ENCODE results near the gene PDLIM3.

Gene PDLIM3

DNA sequence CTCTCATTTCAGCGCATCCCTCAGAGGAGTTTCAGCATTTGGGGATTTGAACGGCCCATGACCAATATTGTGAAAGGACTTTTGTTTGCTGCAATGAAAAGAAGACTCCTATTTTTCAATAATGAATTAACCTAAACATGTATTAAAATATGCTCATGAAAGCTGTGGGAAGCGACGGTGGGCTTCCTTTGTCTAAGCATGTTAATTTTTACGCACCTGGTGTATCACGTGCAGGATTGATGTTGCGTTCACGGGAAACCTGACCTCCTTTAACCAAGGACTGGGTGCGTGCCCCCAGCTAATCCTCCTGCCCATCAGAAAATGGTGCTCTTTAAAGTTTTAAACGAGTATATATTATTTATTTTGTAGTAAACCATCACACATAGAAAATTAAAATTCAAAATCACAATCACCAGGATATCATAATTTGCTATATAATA is 63.2 kb downstream of the PDLIM3 start:
- ATAC-seq (no peak), DNase-seq (ENCODE audit: low spot score in 2 of 2) (no peak)
- Mint-ChIP-seq H3K27ac (peak overlapping the region; percentile 64), H3K36me3 (no peaks in the 10 kb centered on the region), H3K4me3 (peak overlapping the region; percentile 82), H3K9me3 (no peaks in the 10 kb centered on the region), H3K4me1 (peaks cover 12% of the 10 kb centered on the region)

DNA sequence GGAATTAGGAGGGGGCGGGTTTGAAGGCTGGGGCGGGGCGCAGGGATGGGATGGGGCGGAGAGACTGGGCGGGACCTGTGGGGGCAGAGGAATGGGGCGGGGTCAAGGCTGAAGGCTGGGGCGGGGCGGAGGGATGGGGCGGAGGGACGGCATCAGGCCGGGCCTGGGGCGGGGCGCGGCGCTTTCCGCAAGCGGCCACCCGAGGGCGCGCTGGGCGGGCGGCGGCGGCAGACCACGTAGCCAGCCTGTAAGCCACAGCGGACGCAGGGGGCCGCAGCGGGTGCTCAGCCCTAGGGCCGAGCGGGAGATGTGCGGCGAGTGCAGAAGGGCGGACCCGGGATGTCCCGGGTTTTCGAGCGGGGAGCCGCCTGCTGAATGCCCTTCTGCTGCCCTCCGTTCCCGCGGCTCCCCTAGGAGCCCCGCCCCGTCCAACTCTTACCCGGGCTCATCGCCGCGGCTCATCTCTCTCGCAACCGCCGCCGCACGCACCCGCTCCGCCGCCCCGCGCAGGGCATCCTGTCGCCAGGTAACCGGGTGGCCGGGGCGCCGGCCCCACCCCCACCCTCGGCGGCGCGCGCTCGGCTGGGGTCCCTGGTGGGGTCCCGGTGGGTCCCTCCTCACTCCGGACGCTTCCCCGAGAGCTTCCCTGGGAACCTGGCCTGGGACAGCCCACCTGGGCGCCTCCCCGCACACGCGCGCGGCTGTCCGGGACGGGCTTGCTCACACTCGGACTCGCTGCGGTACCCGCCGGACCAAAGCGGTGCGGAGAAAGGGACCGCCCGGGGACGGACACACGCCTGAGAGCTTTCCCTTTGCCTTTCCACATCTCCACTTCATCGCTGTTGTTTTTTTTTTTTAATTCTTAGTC is 63.8 kb downstream of the PDLIM3 start, which contains the start of gene CCDC110:
CCDC110 (minus strand) TSS at position 499 of the 868 bp plus-strand sequence; CDS start at position 449, 50 bp downstream.
- ATAC-seq (peak; percentile 93), DNase-seq (ENCODE audit: low spot score in 2 of 2) (peak; percentile 89 to 90)
- Mint-ChIP-seq H3K9me3 (no peaks in the 10 kb centered on the region), H3K4me3 (peak within 1 kb of the TSS; percentile 82), H3K36me3 (no peaks in the 10 kb centered on the region), H3K4me1 (peaks cover 12% of the 10 kb centered on the region), H3K27ac (peak within 1 kb of the TSS; percentile 64)

DNA sequence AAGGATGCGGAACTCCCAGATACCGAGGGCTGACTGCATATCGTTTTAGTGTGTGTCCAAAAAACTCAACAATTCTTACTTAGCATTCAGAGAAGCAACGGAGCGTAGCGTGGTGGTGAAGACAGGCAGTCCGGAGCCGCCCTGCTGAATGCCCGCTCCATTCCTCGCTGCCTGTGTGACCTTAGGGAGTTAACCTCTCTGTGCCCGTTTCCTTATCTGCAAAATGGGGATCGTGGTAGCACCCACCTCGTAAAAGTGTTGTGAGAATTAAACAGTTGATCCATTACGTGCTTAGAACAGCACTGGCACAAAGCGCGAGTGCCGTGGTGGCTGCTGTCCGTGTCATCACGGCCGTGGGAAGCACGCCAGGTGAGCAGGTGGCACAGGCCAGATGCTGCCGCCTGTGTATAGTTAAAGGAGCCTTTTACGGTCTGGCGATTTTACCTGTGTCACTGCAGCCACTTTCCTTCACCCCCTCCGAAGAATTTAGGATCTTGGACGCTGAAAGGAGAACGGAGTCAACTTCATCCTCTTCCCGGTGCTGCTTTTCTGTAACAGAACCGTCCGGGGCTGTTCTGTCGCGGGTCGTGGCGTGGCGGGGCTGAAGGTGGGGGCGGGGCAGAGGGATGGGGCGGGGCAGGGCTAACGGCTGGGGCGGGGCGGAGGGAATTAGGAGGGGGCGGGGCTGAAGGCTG is 64.7 kb downstream of the PDLIM3 start:
- DNase-seq (ENCODE audit: low spot score in 2 of 2) (peak; percentile 30 to 72), ATAC-seq (peak; percentile 42)
- Mint-ChIP-seq H3K4me3 (peak overlapping the region; percentile 82), H3K27ac (no peak overlapping the region), H3K36me3 (no peaks in the 10 kb centered on the region), H3K9me3 (no peaks in the 10 kb centered on the region), H3K4me1 (peaks cover 12% of the 10 kb centered on the region)

DNA sequence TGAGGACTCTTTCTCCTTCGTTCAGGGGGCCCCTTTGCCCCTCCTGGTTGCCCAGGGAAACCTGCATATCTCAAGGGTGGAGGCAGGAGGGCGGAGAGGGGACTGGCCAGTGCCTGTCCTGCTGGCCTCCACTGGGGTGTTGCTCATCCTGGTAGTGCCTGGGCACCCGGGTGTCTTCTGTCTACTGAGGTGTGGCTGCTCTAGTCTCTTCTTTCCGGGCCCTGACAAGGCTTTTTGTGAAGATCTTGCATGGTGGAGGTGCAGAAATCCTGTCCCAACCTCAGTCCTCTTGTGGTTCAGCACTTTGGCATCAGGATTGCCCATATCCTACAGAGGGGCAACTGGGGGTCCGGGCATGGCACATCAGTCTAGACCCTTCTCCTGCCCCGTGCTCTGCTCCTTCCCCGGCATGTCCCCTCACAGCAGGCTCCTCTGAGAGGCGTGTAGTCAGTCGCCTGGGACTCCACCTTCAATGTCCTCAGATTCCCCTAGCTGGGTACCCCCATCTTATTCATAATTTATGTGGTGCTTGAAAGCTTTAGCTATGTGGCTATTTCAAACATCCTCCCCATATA is 65.6 kb downstream of the PDLIM3 start:
- peaks cover 12% of the 10 kb centered on the region for H3K4me1 Mint-ChIP-seq
- H3K9me3 Mint-ChIP-seq: no peaks in the 10 kb centered on the region
- no peak overlapping the region for H3K4me3 Mint-ChIP-seq
- no peaks in the 10 kb centered on the region for H3K36me3 Mint-ChIP-seq
- no peak for ATAC-seq
- no peak for DNase-seq (ENCODE audit: low spot score in 2 of 2)
- no peak overlapping the region for H3K27ac Mint-ChIP-seq

DNA sequence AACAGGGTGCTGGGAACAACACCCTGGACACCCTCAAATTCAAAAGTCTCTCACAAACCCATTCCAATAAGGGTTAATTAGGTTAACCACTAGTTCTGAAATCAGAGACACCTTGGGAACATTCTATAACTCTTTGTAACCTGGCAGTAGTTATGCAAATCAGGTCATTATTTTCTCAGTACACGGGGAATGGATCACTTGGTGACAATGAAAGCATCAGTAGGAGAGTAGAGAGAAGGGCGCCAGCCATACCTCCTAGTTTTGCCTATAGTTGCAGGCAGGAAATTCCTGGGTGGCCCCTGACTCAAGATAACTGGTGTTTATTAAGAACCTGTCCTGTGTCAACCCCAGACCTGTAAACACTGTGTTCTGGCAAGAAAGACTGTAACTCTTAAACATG is 66.3 kb downstream of the PDLIM3 start:
- no peak for DNase-seq (ENCODE audit: low spot score in 2 of 2)
- H3K4me1 Mint-ChIP-seq: peaks cover 12% of the 10 kb centered on the region
- H3K27ac Mint-ChIP-seq: no peak overlapping the region
- no peaks in the 10 kb centered on the region for H3K9me3 Mint-ChIP-seq
- no peaks in the 10 kb centered on the region for H3K36me3 Mint-ChIP-seq
- no peak overlapping the region for H3K4me3 Mint-ChIP-seq
- no peak for ATAC-seq

DNA sequence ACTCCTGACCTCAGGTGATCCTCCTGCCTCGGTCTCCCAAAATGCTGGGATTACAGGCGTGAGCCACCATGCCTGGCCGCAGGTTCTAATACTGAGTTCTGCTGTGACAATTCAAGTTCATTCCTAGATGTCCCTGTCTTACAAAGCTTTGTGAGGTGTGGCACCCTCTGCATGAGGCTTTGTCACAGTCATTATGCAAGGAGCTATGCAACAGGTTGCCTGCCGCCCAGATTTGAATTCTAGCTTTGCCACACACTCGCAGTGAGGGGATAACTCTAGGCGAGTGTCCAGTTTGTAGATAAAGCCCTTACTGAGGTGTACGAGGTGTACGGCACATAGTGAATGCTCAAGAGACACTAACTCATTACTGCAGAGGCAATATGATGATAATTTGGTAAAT is 67.3 kb downstream of the PDLIM3 start:
- ATAC-seq (no peak), DNase-seq (ENCODE audit: low spot score in 2 of 2) (no peak)
- Mint-ChIP-seq H3K4me1 (peaks cover 12% of the 10 kb centered on the region), H3K36me3 (no peaks in the 10 kb centered on the region), H3K4me3 (no peak overlapping the region), H3K9me3 (no peaks in the 10 kb centered on the region), H3K27ac (no peak overlapping the region)

DNA sequence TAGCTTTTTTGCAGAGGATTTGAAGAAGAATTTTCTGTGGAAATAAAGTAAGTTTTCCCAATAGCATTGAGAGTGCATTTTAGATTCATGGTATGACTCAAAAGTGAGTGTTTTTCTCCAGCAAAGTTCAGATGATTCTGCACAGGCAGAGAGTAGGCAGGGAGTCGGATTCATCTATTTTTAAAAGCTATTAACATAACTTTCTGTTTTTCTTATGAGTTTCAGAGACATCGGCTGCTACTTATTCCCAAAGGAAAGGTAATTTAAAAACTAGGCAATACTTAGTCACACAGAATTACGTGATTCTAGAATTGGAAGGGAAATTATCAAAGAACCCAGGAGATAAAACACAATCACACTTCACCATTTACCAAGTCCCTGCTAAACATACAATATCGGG is 68.2 kb downstream of the PDLIM3 start:
- DNase-seq (ENCODE audit: low spot score in 2 of 2) (no peak), ATAC-seq (no peak)
- no peak overlapping the region for H3K27ac Mint-ChIP-seq
- peaks cover 11% of the 10 kb centered on the region for H3K4me1 Mint-ChIP-seq
- no peaks in the 10 kb centered on the region for H3K9me3 Mint-ChIP-seq
- H3K4me3 Mint-ChIP-seq: no peak overlapping the region
- no peaks in the 10 kb centered on the region for H3K36me3 Mint-ChIP-seq

DNA sequence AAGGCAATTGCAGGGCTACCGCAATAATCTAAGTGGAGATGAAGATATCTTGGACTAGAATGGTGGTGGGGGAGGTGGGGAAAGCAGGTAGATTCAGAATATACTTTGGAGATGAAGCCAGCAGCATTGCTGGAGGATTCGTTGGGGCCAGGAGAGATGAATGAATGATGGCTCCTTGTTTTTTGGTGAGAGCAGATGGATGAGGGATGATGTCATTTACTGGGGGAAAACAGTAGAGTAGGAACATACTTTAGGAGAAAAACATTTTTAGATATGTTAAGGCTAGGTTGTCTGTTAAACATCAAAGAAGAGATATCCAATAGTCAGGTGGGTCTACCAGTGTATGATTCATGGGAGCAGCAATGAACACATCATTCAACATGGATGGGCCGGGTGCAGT is 69.6 kb downstream of the PDLIM3 start:
- Mint-ChIP-seq H3K9me3 (no peaks in the 10 kb centered on the region), H3K4me3 (no peak overlapping the region), H3K27ac (no peak overlapping the region), H3K36me3 (no peaks in the 10 kb centered on the region), H3K4me1 (peaks cover 7% of the 10 kb centered on the region)
- DNase-seq (ENCODE audit: low spot score in 2 of 2) (no peak), ATAC-seq (no peak)

DNA sequence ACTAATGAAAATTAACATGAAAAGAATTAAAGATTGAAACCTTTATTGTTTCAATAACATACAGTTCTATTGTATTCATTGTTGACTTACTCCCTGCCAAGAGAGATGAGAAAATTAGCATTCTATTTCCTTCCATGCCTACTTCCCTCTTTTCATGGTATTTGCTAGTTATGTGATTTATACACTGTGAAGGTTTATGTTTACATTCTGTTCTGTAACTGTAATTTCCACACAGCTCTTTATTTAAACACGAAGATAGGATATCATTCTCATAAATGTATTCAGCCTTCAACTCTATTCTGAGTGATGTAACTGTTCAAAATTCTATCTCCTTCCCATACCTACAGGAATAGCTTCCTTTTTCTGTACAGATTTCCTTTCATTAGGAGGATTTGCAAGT is 70.4 kb downstream of the PDLIM3 start:
- no peaks in the 10 kb centered on the region for H3K36me3 Mint-ChIP-seq
- DNase-seq (ENCODE audit: low spot score in 2 of 2) (no peak), ATAC-seq (no peak)
- H3K4me3 Mint-ChIP-seq: no peak overlapping the region
- H3K4me1 Mint-ChIP-seq: peaks cover 7% of the 10 kb centered on the region
- no peaks in the 10 kb centered on the region for H3K9me3 Mint-ChIP-seq
- H3K27ac Mint-ChIP-seq: no peak overlapping the region

DNA sequence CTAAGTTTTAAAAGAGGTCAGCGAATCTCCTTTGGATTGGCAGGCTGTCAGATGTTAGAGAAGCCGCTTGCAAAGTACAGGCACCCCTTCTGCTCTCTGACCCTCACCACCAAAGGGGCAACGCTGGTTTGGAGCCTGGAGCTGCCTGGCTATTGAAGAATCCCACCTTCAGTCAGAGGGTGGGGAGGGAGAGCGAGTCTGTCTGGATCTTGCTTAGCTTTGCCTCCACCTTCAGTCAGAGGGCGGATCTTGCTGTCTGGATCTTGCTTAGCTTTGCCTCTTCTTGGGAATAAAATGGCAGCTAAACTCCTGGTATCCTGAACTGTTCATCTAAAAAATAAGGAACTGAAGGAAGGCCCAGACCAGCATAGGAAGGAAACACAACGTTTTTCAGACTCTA is 71.1 kb downstream of the PDLIM3 start:
- H3K27ac Mint-ChIP-seq: no peak overlapping the region
- H3K36me3 Mint-ChIP-seq: no peaks in the 10 kb centered on the region
- ATAC-seq: no peak
- H3K9me3 Mint-ChIP-seq: no peaks in the 10 kb centered on the region
- DNase-seq (ENCODE audit: low spot score in 2 of 2): no peak
- no peaks in the 10 kb centered on the region for H3K4me1 Mint-ChIP-seq
- H3K4me3 Mint-ChIP-seq: no peak overlapping the region

DNA sequence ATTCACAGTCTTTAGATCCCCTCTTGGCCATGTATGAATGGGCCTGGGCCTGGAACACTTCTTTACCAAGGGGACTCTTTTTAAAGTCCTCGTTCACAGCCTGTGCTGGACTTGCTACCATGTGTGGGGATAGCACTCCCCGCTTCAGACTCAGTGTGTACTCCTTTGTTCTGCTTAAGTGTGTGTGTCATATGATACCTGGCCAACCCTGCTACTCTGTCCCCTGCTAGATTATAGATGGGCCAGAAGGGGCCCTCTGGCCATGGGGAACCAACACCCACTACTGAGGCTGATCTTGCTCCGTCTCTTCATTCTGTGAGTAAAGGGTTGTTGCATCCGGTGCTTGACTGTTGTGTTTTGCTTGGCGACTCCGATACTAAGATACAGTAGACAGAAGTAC is 71.8 kb downstream of the PDLIM3 start:
- H3K4me3 Mint-ChIP-seq: no peak overlapping the region
- H3K4me1 Mint-ChIP-seq: no peaks in the 10 kb centered on the region
- no peak overlapping the region for H3K27ac Mint-ChIP-seq
- DNase-seq (ENCODE audit: low spot score in 2 of 2) (no peak), ATAC-seq (peak; percentile 34)
- H3K36me3 Mint-ChIP-seq: no peaks in the 10 kb centered on the region
- no peaks in the 10 kb centered on the region for H3K9me3 Mint-ChIP-seq

DNA sequence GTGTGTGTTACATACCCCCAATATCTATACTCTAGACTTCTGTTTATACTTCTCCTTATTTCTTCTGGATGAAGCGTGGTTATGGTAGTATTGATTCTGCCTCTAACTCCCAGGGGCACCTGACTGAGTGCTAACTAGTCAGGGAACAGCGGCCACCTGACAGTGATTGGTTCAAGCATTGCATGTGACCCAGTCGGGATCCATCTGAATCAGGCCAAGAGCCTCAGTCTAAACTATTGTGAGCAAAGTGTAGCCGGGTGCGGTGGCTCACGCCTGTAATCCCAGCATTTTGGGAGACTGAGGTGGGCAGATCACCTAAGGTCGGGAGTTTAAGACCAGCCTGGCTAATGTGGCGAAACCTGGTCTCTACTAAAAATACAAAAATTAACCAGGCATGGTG is 73.7 kb downstream of the PDLIM3 start:
- DNase-seq (ENCODE audit: low spot score in 2 of 2): no peak
- no peaks in the 10 kb centered on the region for H3K9me3 Mint-ChIP-seq
- H3K4me3 Mint-ChIP-seq: no peak overlapping the region
- H3K27ac Mint-ChIP-seq: no peak overlapping the region
- no peaks in the 10 kb centered on the region for H3K4me1 Mint-ChIP-seq
- no peak for ATAC-seq
- no peaks in the 10 kb centered on the region for H3K36me3 Mint-ChIP-seq

DNA sequence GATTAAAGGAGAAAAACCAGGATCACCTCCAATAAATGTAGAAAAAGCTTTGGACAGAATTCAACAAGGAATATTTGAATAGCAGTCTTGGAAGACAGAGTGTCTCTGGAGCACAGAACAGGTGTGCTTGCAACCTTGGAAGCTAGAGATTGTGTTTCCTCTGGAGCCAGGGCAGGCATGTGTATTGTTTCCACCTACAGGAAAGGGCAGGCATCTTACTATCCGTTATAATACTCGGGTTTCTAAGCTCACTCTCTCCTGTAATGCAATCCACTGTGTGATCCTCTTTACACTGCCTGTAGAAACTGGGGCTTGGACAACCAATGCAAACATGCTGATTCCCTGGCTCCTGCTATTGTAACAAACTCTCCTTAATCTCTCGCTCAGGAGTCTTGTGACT is 78.2 kb downstream of the PDLIM3 start:
- Mint-ChIP-seq H3K27ac (no peak overlapping the region), H3K9me3 (no peaks in the 10 kb centered on the region), H3K36me3 (no peaks in the 10 kb centered on the region), H3K4me1 (no peaks in the 10 kb centered on the region), H3K4me3 (no peak overlapping the region)
- no peak for ATAC-seq
- DNase-seq (ENCODE audit: low spot score in 2 of 2): no peak

DNA sequence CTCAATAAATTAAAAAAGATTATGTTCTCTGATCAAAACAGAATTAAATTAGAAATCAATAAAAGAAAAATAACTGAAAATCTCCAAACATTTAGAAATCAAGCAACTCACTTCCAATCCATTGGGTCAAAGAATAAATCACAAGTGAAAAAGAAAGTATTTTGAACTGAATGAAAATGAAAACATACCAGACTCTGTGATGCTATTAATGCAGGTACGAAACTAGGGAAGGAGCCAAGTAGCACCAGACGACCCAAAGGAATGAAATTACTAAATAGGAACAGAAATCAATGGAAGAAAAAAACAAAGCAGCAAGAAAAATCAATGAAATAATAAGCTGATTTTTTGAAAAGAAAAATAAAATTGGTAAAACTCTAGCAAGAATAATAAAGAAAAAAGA is 79.2 kb downstream of the PDLIM3 start:
- H3K36me3 Mint-ChIP-seq: no peaks in the 10 kb centered on the region
- H3K4me3 Mint-ChIP-seq: no peak overlapping the region
- ATAC-seq: no peak
- H3K9me3 Mint-ChIP-seq: no peaks in the 10 kb centered on the region
- no peaks in the 10 kb centered on the region for H3K4me1 Mint-ChIP-seq
- no peak for DNase-seq (ENCODE audit: low spot score in 2 of 2)
- H3K27ac Mint-ChIP-seq: no peak overlapping the region

Data from stimulated activated effector memory CD8-positive, alpha-beta T cell treated with anti-CD3 and anti-CD28 coated beads, Interleukin-12 subunit alpha, Interleukin-12 subunit beta, amount 100 ng/mL, for 72 hours (primary cell).